GM21528 (cell line): Measurements from ENCODE around the gene BMP2.

Experiments
- ATAC-seq: cut with Tn5 transposase; IDR thresholded peaks from one replicate; pipeline ENCODE4 v1.9.1; 2021; ENCODE audit warnings: mild to moderate bottlenecking, moderate library complexity; ENCODE audit not compliant: unreplicated experiment, low FRiP score

Gene BMP2

DNA sequence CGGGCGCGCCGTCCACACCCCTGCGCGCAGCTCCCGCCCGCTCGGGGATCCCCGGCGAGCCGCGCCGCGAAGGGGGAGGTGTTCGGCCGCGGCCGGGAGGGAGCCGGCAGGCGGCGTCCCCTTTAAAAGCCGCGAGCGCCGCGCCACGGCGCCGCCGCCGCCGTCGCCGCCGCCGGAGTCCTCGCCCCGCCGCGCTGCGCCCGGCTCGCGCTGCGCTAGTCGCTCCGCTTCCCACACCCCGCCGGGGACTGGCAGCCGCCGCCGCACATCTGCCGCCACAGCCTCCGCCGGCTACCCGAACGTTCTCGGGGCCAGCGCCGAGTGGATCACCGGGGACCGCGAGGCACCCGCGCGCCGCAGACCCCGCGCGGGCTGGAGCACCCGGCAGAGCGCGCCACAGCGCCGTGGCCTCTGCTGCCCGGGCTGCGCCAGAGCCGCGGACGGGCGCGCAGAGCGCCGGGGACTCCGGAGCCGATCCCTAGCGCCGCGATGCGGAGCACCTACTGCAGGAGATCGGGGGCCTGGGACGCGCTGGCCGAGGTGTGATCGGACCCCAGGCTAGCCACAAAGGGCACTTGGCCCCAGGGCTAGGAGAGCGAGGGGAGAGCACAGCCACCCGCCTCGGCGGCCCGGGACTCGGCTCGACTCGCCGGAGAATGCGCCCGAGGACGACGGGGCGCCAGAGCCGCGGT is at the start of gene BMP2:
TSS of gene BMP2 (plus strand) at position 151 of the 692 bp plus-strand sequence. CDS start 2,441 bp downstream, outside the sequence.
- peak; percentile 54 for ATAC-seq

DNA sequence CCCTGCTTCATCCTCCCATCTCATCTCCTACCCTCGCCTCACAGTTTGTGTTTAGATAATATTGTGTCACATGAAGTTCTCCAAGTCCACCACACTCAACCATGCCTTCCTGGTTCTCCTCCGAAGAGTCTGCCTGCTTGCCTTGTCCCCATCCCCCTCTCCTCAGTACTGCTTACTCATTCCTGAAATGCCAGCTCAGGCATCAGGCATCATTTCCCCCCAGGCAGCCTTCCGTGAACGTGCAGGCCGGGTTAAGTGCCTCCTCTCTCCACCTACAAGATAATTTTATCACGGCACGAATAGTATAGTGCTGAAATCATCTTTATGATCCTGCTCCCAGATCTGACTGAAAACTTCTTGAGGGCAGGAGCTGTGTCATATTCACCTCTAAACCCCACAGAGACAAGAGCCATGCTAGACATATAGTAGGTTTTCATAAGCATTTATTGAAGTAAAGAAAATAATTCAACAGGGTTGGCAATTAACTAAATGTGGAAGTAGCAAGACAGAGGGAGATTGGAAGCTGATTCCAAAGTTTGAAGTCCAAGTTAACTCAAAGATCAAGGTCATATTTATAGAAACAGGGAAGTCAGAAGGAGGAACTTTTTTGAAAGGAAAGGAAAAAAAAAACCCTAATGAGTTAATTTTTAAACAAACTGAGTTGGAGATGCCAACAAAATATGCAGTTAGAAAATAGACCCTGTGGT is 48.7 kb upstream of the BMP2 start:
- no peak for ATAC-seq

DNA sequence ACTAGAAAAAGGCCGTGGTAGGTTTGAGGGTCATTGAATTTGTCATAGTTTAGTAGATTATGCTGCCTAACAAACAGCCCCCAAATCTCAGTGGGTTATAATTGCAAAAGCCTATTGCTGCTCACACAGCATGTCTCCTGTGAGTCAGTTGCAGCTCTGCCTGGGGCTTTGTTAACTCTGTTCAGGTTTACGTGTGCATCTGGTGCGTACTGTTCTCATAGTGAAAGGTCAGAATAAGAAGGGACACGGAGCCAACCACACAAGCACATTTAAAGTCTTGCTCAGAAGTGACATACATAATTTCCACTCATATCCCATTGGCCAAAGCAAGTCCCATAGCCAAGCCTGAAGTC is 48.1 kb upstream of the BMP2 start:
- ATAC-seq: no peak

DNA sequence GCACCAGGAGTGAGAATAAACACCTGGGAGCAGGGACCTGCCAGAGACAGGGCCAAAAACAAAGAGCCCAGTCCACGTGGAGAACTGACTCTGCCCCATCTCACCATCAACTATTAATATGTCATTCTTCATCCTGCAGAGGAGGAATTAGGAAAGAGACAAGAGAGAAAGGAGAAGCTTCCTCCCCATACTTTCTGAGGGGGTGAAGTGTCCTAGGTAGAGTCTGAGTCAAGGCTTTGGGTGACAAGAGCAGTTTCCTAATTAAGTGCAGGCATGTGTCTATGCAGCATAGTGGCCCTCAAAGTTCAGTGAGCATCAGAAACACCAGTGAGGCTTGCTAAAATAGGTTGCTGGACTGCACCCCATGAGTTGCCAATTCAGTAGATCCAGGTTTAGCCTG is 40.7 kb upstream of the BMP2 start:
- no peak for ATAC-seq

DNA sequence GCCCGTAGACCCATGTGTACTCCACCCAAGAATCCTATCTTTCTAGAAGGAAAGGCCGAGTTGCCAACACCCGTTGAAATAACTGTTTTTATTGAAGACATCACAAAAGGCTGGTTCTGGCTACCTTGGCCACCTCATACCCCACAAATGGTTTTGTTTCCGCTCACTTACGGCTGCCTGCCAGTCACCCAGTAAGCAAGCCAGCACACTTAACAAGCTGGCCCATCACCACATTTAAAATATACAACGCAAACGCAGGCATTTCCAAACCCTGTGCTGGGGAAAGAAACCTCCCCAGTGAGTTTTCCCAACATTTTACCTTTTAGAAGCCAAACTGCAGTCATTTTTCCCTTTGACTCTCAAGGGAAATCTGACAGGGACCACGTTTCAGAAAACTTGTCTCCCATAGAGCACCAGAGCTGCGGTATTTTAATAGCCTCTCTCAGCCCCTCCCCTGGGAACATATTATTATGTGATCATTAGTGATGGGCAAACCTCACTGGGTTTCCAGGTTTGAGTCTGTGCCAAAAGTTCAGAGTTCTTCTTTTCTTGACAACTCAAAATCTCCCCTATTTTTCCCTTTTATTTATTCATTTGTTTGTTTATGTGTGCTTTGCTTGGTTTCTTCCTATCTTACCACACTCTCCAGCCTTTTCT is 36.7 kb upstream of the BMP2 start:
- ATAC-seq: no peak

DNA sequence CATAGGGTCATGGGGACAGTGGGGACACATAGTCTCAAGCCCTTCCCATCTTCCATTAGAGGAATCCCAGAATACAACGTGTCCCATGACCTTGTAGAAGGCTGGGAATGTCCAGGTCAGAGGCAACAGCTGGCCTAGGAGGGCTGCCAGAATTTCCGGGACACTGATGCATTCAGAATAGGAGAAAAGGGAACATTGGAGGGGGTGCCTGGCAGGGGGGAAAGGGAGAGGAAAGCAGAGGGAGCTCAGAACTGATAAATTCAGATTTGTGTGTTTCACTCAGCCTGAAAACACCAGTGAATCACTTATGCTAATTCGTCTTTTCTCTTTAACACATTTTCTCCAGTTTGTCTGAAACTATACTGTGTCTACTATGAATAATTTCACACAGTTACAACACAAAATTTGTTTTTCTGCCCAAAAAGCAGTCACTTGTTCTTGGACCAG is 35.5 kb upstream of the BMP2 start:
- ATAC-seq: no peak

DNA sequence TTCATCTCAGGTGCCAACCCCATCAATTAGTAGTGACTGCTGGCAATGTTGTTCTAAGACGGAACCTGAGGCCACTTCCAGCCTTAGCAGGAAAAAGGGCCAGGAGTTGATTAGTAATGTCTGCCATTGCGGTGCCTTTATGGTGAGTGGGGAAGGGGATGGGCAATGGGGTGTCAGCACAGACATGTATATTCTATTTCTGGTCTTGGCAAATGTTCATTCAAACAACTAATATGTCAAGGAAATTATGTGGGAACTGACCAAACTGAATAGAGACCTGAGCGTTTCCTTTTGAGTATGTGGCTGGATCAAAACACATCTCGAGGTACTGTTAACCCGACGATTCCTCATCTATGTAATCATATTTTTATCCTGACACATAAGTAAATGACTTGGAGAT is 34.6 kb upstream of the BMP2 start:
- no peak for ATAC-seq

DNA sequence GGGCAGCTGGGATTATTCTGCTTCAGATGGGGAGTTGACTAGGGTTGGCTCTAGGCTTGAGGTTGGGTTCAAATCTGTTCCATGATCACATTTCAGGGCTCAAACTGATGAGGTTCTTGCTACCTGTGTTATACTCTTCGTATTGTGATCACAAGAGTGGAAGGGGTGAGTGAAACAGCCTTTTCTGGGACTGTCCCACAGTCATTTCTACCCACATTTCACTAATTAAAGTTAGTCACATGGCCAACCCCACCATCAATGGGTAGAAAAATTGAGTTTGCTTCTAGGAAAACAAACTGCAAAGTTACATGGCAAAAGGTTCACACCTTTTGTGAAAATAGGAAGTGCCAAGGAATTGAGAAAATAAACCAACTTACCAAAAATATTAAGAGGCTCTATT is 33.5 kb upstream of the BMP2 start:
- no peak for ATAC-seq

DNA sequence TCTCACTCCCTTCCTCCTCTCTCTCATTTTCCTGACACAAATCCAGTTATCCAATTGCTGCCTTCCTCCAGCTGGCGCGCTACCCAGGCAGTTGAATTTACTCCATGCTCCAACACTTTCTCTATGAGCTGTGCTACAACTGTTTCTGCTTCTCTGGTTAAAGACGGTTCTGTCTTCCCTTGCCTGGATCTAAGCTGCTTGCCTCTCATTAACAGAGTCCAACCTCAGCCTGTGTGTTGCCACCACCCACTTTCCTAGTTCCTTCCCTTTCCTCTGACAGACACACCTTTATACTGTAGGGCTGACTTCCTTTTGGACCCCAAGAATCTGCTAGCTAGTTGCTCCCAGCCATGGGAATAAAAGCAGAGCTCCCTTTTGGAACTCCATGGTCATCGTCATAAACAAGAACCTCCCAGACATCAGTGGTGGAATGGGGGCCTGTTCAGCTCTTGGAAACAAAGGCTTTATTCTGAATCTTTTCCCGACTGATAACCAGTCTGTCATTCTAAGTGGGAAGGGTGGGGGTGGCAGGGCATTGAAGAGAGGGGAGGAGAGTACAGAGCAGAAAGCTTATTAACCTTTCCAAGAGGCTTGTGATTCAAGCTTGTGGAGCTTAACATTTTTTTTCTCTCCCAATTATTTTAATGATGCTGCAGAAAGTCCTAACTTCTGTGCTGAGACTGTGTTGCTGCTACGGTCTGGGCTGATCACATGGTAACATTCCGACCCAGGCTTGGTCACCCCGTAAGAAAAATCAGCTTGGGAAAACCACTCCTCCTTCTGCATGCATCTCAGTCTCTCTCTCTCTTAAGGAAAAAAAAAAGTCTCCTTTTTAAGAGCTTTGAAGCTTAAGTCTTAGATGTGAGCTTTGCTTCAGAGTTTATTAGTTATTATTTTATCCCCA is 31.3 kb upstream of the BMP2 start:
- ATAC-seq: no peak

DNA sequence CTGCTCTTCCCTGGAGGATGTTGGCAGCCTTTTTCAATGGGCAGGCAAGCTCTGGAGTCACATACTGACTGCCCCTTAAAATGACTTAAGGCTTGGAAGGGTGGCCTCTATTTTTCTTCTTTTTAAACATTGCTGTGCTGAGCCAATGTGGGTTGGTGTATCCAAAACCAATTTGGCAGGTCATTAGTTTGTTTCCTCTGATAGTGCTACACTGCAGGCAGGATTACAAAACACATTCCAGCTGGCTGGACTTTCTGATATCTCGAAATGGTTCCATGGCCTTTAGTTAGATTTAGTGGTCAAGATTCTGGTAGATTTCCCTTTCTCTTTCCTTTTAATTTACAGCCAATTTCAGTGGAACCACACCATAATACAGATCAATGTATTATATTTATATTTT is 28.1 kb upstream of the BMP2 start:
- no peak for ATAC-seq

DNA sequence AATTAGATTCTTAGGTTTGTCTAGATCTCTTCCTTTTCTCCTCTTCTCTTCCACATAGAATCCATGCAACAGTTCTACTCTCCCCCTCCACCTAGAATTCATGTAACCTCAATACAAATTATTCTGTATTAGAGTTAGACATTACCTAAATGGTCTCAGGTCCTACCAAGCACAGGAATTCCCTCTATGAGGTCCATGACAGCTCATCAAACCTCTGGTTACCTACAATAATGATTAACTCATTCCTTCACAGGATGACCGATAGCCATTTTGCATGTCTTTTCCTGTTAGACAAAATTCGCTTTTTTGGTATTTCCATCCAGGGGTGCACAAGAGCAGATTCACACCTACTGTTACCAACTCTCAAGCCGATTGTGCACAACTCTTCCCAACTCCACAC is 27.4 kb upstream of the BMP2 start:
- ATAC-seq: no peak

DNA sequence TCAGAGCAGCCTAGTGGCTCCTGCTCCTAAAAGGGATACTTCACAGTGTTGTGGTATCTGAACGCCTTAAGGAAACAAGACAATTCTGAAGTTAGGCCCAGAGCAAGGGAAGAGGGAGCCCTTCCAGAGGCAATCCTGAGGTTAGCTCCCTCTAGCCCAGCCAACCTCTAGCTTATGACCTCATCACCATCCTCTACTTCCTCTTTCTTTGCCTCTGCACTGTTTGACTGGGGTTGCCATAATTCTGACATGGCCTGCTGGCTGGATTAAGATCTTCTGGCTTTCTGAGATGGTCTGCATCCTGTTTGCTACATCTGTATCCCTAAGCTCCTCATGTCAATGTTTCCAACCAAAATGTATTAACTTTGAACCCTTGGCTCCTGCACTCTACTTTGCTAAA is 23.3 kb upstream of the BMP2 start:
- no peak for ATAC-seq

DNA sequence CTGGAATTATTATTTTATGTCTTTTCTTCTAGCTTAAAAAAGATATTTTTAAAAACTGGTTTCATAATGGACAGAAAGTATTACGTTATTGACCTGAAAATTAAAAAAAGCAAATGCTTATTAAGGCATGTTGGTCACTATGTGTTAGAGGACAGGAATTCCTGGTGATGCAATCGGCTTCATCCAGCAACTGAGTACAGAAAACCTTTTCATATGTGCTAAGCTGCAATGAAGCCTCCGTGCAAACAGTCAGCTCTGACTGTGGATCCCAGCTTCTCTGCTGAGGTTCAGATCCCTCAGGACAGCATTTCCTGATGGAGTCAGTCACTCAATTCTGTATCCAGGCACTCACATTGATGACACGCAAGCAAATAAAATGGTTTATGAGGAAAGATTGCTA is 22.7 kb upstream of the BMP2 start:
- no peak for ATAC-seq

DNA sequence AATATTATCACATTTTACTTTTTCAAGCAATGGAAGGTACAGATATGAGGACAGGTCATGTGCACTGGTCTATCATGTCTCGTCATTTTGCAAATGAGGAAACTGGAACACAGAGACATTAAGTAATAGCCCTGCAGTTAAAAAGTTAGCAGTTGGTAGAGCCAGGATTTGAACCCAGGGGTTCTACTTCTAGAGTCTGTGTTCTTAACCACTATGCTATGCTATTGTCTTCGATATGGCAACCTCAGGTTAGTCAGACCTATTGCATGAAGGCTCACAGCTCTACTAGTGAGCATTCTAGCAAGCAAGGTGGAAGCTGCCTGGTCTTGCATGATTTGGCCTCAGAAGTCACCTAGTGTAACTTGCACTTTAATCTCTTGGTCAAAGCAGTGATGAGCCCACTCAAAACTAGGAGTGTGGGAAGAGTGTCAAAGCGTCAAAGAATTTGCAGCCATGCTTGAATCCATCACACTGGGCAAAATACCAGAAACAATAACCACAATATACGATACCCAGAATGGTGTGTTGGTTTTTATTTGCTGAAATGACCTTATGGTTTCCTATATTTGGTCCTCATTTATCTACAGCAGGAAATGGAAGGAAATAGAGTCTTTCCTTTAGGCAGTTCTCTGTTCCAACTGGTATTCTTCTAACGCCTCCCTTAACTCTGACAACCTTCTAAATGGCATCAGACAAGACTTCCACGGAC is 20.4 kb upstream of the BMP2 start:
- no peak for ATAC-seq

DNA sequence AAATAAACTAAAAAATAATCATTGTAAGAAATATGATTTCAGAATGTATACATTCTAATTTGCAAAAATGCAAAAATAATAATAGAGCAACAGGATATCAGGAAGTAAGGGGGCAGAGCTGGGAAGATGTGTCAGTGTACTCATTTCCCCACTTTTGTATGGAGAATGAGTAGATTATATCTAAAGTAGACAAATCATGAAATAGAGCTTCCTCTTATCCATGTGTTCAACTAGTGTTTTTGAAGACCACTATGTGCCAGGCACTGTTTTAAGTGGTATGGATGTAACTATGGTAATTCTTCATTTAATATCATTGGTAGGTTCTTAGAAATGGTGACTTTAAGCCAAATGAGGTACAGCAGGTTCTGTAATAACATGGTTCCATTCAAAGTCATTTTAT is 17.0 kb upstream of the BMP2 start:
- ATAC-seq: no peak

DNA sequence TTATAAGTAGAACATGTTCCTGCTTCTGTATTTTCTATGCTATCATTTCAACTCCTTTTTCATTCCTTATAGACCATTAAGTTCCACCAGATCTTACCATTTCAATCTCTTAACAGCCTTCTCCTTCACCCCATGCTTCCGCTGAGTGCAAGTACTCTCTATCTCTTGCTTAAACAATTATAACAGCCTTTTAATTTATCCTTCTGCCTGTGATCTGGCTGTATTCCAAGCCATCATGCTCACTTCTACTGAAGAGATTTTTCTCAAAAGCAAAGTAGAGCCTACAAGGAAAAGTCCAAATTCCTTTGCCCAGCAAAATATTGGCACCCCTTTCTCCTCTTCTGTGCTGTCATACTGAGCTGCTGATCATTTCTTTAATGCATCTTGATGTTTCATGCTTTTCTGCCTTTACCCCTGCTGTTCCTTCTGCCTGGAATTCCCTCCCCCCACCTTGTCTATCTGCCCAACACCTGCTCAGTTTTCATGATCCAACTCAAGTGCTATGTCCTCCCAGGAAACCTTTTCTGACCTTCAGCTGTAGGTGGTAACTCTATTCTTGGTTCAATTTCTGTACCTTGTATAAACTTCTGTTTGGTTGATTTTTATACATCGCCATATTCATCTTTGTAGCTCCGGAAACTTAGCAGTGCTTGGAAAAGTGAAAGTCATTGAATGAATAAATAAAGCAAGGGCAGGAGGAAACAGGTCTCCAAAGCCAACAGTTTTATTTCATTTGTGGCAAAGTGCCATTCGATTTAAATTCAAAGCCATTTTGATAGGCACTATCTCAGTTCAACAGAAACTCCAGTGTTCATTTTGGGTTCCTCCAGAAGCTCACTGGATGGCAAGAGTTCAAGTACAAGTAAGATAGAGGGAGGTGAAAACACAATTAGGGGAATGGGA is 10.5 kb upstream of the BMP2 start:
- ATAC-seq: no peak

DNA sequence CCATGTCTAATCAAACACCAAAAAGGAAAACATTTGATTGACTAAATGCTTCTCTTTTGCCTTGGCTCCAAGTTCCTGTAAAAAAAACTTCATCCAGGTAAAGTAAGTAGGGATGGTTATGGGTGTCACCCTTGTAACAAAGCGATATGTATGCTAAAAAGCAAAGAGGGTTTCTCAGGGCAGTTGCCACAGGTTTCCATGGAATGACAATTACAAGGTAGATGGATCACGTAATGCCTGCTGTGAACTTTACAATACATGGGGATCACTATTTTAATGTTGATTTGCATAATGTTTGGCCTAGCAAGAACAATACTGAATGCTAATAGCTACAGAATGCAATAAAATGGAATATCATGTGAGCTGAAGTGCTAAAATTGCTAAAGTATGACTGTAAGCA is 2.9 kb upstream of the BMP2 start:
- ATAC-seq: no peak

DNA sequence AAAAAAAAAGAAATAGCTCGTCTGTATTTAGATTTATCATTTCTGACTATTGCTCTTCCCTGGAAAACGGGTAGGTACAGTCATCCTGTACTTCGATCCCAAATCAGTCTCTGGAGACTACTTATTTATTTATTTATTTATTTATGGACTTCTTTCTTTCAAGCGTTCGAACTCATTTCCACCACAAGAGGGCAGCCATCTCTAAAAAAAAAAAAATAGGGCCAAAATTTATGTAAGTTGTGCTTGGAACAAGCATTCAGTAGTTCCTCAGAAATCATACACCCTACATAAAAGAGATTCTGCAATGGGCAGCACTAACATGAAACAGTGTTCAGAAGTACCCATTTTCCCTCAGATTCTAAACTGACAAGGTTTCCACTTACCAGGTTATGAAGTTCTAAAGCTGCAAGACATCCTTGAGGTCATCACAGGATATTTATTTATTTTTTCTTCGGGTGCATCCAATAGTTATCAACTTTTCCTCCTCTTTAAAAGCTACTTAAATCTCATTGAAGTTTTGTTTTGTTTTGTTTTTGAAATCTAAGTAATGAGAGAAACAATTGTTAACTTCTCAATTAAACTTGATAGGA is 1.9 kb upstream of the BMP2 start:
- no peak for ATAC-seq

DNA sequence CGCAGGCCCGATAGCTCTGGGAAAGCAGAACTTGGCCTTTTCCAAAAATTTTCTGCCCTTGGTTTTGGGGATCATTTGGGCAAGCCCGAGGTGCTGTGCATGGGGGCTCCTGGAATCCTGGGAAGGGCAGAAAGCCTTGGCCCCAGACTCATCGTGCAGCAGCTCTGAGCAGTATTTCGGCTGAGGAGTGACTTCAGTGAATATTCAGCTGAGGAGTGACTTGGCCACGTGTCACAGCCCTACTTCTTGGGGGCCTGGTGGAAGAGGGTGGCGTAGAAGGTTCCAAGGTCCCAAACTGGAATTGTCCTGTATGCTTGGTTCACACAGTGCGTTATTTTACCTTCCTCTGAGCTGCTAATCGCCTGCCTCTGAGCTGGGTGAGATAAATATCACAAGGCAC is 1.1 kb upstream of the BMP2 start:
- no peak for ATAC-seq
